GM12878 (cell line): ENCODE measurements around the gene PHKA1. TPM values are rescaled to one million over a fixed set of nuclear protein-coding genes. Genes with fewer than 3 reads are reported as not detected.

Source experiments
- ATAC-seq: fragments of 200-7000 bp; cut with Tn5 transposase; 3 replicates; pipeline ENCODE4 v1.9.1; 2020; ENCODE audit warnings: mild to moderate bottlenecking, moderate library complexity
- BruUV-seq: library from RNA; stranded (reverse); fragments of 400-500 nt; replicated peaks from 2 replicates; lab custom pipeline; 2021; lab: Mats Ljungman, UMichigan
- CTCF ChIA-PET: fragments of 300-600 bp; sonication (Branson Sonifier 250); formaldehyde crosslinking; extraction: SDS; loops from one replicate; lab custom pipeline; 2021; ENCODE audit warnings: inconsistent platforms; lab: Yijun Ruan, JAX
- POLR2A ChIA-PET: fragments of 350-600 bp; formaldehyde crosslinking; extraction: SDS; loops from one replicate; lab custom pipeline; 2021; ENCODE audit warnings: inconsistent platforms; lab: Charles Lee
- RAD21 ChIA-PET: fragments of 300-600 bp; sonication (Branson Sonifier 250); formaldehyde crosslinking; loops from one replicate; lab custom pipeline; 2023; ENCODE audit warnings: antibody characterized with exemption; ENCODE audit not compliant: unreplicated experiment; lab: Charles Lee
- SMC1A ChIA-PET: fragments of 300-600 bp; sonication (Branson Sonifier 250); formaldehyde crosslinking; loops from one replicate; lab custom pipeline; 2023; ENCODE audit not compliant: unreplicated experiment, uncharacterized antibody; lab: Charles Lee
- DNase-seq: peaks from one replicate; pipeline ENCODE4 v3.0.0-alpha.2; 2011; ENCODE audit warnings: low read depth, low spot score
- FAIRE-seq: peaks from 3 replicates; lab custom pipeline; 2011; peaks lifted over from hg19 to GRCh38; lab: Jason Lieb, UNC
- H2AFZ ChIP-seq: 2 replicates; pipeline ENCODE4 v1.6.0; 2011; ENCODE audit warnings: low read depth, low read length, control low read depth; ENCODE audit not compliant: control insufficient read depth
- H3K27ac ChIP-seq: 2 replicates; pipeline ENCODE4 v1.5.1; 2011; ENCODE audit warnings: control low read depth; ENCODE audit not compliant: control insufficient read depth, insufficient read depth
- H3K27me3 ChIP-seq, 2 experiments: replicated peaks in 1 of 2; 2 replicates each; pipeline versions ENCODE4 v1.6.0 to v1.6.1; 2011; ENCODE audit warnings: low read length in 1 of 2; ENCODE audit not compliant: control insufficient read depth in 2 of 2, insufficient read depth in 2 of 2
- H3K36me3 ChIP-seq, 2 experiments: 2 replicates each; pipeline ENCODE4 v1.5.1; 2011; ENCODE audit warnings: low read length in 1 of 2; ENCODE audit not compliant: control insufficient read depth in 2 of 2, insufficient read depth in 2 of 2
- H3K4me1 ChIP-seq: 2 replicates; pipeline ENCODE4 v1.6.1; 2011; ENCODE audit warnings: mild to moderate bottlenecking, low read length, moderate library complexity, mixed read lengths; ENCODE audit not compliant: control insufficient read depth, insufficient read depth
- H3K4me2 ChIP-seq: 2 replicates; pipeline ENCODE4 v1.6.0; 2011; ENCODE audit warnings: control low read depth; ENCODE audit not compliant: control insufficient read depth, insufficient read depth
- H3K4me3 ChIP-seq: fragments of 200-600 bp; sonication (generic); 2 replicates; pipeline ENCODE4 v1.5.1; 2016
- H3K79me2 ChIP-seq: 2 replicates; pipeline ENCODE4 v1.6.0; 2011; ENCODE audit warnings: low read length; ENCODE audit not compliant: control insufficient read depth, insufficient read depth
- H3K9ac ChIP-seq: 2 replicates; pipeline ENCODE4 v1.8.0; 2011; ENCODE audit warnings: low read length, control low read depth, mixed read lengths; ENCODE audit not compliant: control insufficient read depth, insufficient read depth
- H3K9me3 ChIP-seq: replicated peaks from 3 replicates; pipeline ENCODE4 v1.5.1; 2011; ENCODE audit warnings: mild to moderate bottlenecking, low read length; ENCODE audit not compliant: control insufficient read depth, insufficient read depth
- H4K20me1 ChIP-seq: 2 replicates; pipeline ENCODE4 v1.6.0; 2011; ENCODE audit not compliant: control insufficient read depth, insufficient read depth
- CEBPB ChIP-seq, 2 experiments: fragments of 150-350 bp in 1 of 2; IDR thresholded peaks; 2 replicates each; pipeline ENCODE4 v1.6.1; 2012 to 2014; ENCODE audit warnings: low read depth in 2 of 2, low read length in 2 of 2, borderline replicate concordance in 1 of 2, inconsistent platforms in 1 of 2
- CHD1 ChIP-seq: IDR thresholded peaks from 2 replicates; pipeline ENCODE4 v1.6.1; 2012; ENCODE audit warnings: low read depth, low read length, improper control_type of control experiment
- CREB1 ChIP-seq: IDR thresholded peaks from 2 replicates; pipeline ENCODE4 v1.6.1; 2012; ENCODE audit warnings: low read depth, mild to moderate bottlenecking, inconsistent platforms
- FOXM1 ChIP-seq: IDR thresholded peaks from 2 replicates; pipeline ENCODE4 v1.6.1; 2012; ENCODE audit warnings: low read depth, mild to moderate bottlenecking, inconsistent platforms, low read length, moderate library complexity
- HDAC2 ChIP-seq: fragments of 200-600 bp; sonication (generic); IDR thresholded peaks from 2 replicates; pipeline ENCODE4 v1.6.1; 2017
- IKZF2 ChIP-seq, 2 experiments: fragments of 450-650 bp; IDR thresholded peaks; 2 replicates each; pipeline ENCODE4 v1.6.1; 2017; ENCODE audit warnings: mild to moderate bottlenecking in 2 of 2, moderate library complexity in 2 of 2
- KLF5 ChIP-seq: fragments of 450-650 bp; IDR thresholded peaks from 2 replicates; pipeline ENCODE4 v1.6.1; 2014; ENCODE audit warnings: mild to moderate bottlenecking; ENCODE audit not compliant: partially characterized antibody
- MTA2 ChIP-seq: fragments of 450-650 bp; IDR thresholded peaks from 2 replicates; pipeline ENCODE4 v1.6.1; 2016; ENCODE audit warnings: low read depth, mild to moderate bottlenecking, moderate library complexity
- NR2C1 ChIP-seq: fragments of 450-650 bp; IDR thresholded peaks from 2 replicates; pipeline ENCODE4 v1.6.1; 2017; ENCODE audit warnings: antibody characterized with exemption, mild to moderate bottlenecking, moderate library complexity
- NR2C2 ChIP-seq: IDR thresholded peaks from 2 replicates; pipeline ENCODE4 v1.6.1; 2011; ENCODE audit warnings: borderline replicate concordance, low read depth; ENCODE audit not compliant: control insufficient read depth, insufficient read length
- POLR2AphosphoS2 ChIP-seq: IDR thresholded peaks from 2 replicates; pipeline ENCODE4 v1.6.1; 2011; ENCODE audit warnings: low read depth, mild to moderate bottlenecking, low read length, improper control_type of control experiment, moderate library complexity
- RB1 ChIP-seq: fragments of 450-650 bp; formaldehyde crosslinking; IDR thresholded peaks from 2 replicates; pipeline ENCODE4 v1.6.1; 2017; ENCODE audit warnings: mild to moderate bottlenecking, borderline replicate concordance
- RBBP5 ChIP-seq: fragments of 200-600 bp; sonication (generic); conservative IDR thresholded peaks from 2 replicates; pipeline ENCODE4 v1.6.1; 2016
- RFX5 ChIP-seq: IDR thresholded peaks from 2 replicates; pipeline ENCODE4 v1.6.1; 2011; ENCODE audit warnings: low read depth, low read length, improper control_type of control experiment
- RUNX3 ChIP-seq: IDR thresholded peaks from 2 replicates; pipeline ENCODE4 v1.6.1; 2012; ENCODE audit warnings: low read length, inconsistent platforms
- SMC3 ChIP-seq: IDR thresholded peaks from 2 replicates; pipeline ENCODE4 v1.6.1; 2011; ENCODE audit warnings: low read length, improper control_type of control experiment, borderline replicate concordance
- STAT3 ChIP-seq: IDR thresholded peaks from 2 replicates; pipeline ENCODE4 v1.6.1; 2011; ENCODE audit warnings: low read depth, low read length, improper control_type of control experiment
- TARDBP ChIP-seq: IDR thresholded peaks from 2 replicates; pipeline ENCODE4 v1.6.1; 2016; ENCODE audit warnings: borderline replicate concordance
- TCF7 ChIP-seq: IDR thresholded peaks from 2 replicates; pipeline ENCODE4 v1.6.1; 2014; ENCODE audit warnings: antibody characterized with exemption, borderline replicate concordance
- ZNF622 ChIP-seq: fragments of 450-650 bp; IDR thresholded peaks from 2 replicates; pipeline ENCODE4 v1.6.1; 2017; ENCODE audit warnings: mild to moderate bottlenecking, inconsistent platforms
- WGBS: methylation state at CpG from one replicate; pipeline ENCODE4 v1.1.6; 2016; ENCODE audit warnings: low lambda C conversion rate; ENCODE audit not compliant: insufficient replicate concordance, insufficient coverage; ENCODE audit errors: missing lambda C conversion rate; 5-methylcytosine and 5-hydroxymethylcytosine counted together
- in situ Hi-C: fragments of 300-500 bp; cut with MboI; formaldehyde crosslinking; loops from 9 replicates; pipeline ENCODE4 v1.14.3; 2018; ENCODE audit warnings: mixed read lengths
- intact Hi-C: fragments of 100-400 bp; cut with micrococcal nuclease; formaldehyde crosslinking; loops from one replicate; pipeline ENCODE4 v1.14.2; 2022; ENCODE audit not compliant: unreplicated experiment
- polyA plus RNA-seq, 11 experiments: library from polyadenylated mRNA; depleted of rRNA in 4 of 11; unstranded in 6 of 11; stranded (reverse) in 5 of 11; fragments of >200 nt; fragmentation: Nextera tagmentation in 4 of 11; fragmentation: Illumina TruSeq in 1 of 11; extraction: Ambion mirVana in 4 of 11; extraction: Trizol in 1 of 11; gene quantifications; 1 replicate in 1 of 11; 2 replicates in 10 of 11; pipeline versions ENCODE4 v1.2.1 to v1.2.3, GENCODE V29; 2011 to 2016; ENCODE audit warnings: inconsistent platforms in 2 of 11, missing spikeins in 2 of 11, low read depth in 1 of 11
- total RNA-seq, 4 experiments: library from RNA; depleted of rRNA in 3 of 4; stranded (reverse); fragments of >200 nt in 3 of 4; fragmentation: Illumina TruSeq in 1 of 4; extraction: Trizol in 1 of 4; gene quantifications; 2 replicates each; pipeline versions ENCODE4 v1.2.1 to v1.2.3, GENCODE V29; 2013 to 2021
- TF ChIP-seq, protein P1 (sequence below): IDR thresholded peaks from 2 replicates; pipeline ENCODE4 v1.6.1; 2012; ENCODE audit warnings: low read length, inconsistent platforms
- TF ChIP-seq, protein P2 (sequence below): fragments of 450-650 bp; conservative IDR thresholded peaks from 2 replicates; pipeline ENCODE4 v1.6.1; 2017; ENCODE audit warnings: mild to moderate bottlenecking, moderate library complexity

Gene PHKA1
- total and polyA plus RNA-seq, 10 of the 15 experiments (the other 5 are each of a cell fraction or from before 2014, with no cell fraction given), result under 0.01 to 0.15 (median 0.05) TPM; not detected in 4

DNA sequence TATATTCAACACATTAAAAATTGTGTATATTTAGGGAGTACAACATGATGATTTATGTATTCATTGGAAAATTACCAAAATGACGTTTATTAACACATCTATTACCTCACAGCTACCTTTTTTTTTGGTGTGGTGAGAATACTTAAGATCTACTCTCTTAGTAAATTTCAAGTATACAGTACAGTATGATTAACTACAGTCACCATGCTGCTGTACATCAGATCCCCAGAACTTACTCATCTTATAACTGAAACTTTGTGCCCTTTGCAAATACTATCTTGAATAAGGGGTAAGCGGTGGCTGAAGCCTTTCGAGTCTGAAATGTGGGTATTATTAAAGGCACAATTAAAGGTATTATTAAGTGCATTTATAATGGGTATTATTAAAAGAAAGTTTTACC is 976 bp downstream of the PHKA1 start (continued):
- no peak for TF ChIP-seq NR2C2
- TF ChIP-seq IKZF2 (IDR thresholded peaks at IDR 0.05), result no peak
- no peak for TF ChIP-seq CREB1
- no peak for TF ChIP-seq RFX5

DNA sequence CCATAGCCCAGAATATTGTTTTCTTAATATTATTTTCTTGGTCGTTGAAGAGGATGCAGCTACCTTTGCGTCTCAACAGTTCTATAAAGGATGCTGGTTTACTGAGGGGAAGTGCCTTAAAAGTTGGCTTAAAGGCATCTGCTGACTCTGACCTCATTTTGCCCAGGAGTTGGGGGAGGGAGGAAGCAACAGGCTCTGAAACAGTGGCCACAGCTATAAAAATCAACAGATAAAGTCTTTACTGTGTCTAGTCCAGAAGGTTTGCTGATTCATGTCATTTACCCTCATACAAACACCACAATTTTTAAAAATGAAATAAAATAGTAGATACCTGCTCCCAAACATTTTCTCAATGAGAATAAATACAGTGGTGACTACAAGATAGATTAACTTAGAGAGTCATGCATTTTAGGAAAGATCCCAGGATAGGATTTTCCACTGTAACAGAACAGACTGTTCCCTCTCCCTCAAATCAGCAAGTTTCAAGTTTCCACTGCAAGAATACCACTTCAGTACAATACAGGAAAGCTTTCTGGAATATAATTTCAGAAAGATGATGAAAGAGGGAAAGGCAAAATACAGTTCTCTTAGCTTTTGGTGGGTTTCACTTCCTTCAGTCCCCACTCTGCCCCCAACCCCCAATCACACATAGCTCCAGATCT is 1.9 kb downstream of the PHKA1 start:
- in situ Hi-C loops (no loop called here), intact Hi-C loops (no loop called here)
- WGBS, result 31% methylated on average over 2 of the region's 2 CpGs
- ATAC-seq (no peak), FAIRE-seq (no peak), DNase-seq (no peak)
- H3K4me2 ChIP-seq, result no peak overlapping the region
- H2AFZ ChIP-seq, result no peak overlapping the region
- no peak for TF ChIP-seq FOXM1
- TF ChIP-seq CREB1, result no peak
- TF ChIP-seq HDAC2, result no peak
- no peak for TF ChIP-seq CHD1
- TF ChIP-seq NR2C1, result no peak
- no peak for TF ChIP-seq MTA2
- no peak for TF ChIP-seq SMC3
- TF ChIP-seq, protein P1, sequence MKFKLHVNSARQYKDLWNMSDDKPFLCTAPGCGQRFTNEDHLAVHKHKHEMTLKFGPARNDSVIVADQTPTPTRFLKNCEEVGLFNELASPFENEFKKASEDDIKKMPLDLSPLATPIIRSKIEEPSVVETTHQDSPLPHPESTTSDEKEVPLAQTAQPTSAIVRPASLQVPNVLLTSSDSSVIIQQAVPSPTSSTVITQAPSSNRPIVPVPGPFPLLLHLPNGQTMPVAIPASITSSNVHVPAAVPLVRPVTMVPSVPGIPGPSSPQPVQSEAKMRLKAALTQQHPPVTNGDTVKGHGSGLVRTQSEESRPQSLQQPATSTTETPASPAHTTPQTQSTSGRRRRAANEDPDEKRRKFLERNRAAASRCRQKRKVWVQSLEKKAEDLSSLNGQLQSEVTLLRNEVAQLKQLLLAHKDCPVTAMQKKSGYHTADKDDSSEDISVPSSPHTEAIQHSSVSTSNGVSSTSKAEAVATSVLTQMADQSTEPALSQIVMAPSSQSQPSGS, result no peak
- no peak for TF ChIP-seq CEBPB (IDR thresholded peaks at IDR 0.05; ENCODE audit: borderline replicate concordance in 1 of 2, low read depth in 2 of 2, low read length in 2 of 2)
- TF ChIP-seq RBBP5, result no peak
- no peak for TF ChIP-seq STAT3
- TF ChIP-seq ZNF622, result no peak
- TF ChIP-seq, protein P2, sequence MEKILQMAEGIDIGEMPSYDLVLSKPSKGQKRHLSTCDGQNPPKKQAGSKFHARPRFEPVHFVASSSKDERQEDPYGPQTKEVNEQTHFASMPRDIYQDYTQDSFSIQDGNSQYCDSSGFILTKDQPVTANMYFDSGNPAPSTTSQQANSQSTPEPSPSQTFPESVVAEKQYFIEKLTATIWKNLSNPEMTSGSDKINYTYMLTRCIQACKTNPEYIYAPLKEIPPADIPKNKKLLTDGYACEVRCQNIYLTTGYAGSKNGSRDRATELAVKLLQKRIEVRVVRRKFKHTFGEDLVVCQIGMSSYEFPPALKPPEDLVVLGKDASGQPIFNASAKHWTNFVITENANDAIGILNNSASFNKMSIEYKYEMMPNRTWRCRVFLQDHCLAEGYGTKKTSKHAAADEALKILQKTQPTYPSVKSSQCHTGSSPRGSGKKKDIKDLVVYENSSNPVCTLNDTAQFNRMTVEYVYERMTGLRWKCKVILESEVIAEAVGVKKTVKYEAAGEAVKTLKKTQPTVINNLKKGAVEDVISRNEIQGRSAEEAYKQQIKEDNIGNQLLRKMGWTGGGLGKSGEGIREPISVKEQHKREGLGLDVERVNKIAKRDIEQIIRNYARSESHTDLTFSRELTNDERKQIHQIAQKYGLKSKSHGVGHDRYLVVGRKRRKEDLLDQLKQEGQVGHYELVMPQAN, result no peak
- no peak for TF ChIP-seq TARDBP
- TF ChIP-seq POLR2AphosphoS2, result no peak
- no peak for TF ChIP-seq KLF5
- TF ChIP-seq RUNX3, result no peak
- TF ChIP-seq TCF7, result no peak
- TF ChIP-seq RB1, result no peak
- ChIA-PET POLR2A (no interaction called here), SMC1A (no interaction called here), RAD21 (no interaction called here), CTCF (interaction anchor here (1.2 to 1.3 kb wide), 2 partner anchors 14 to 435 kb away, joined by 3 read pairs; partner anchors contain the start of gene RPS4X)
- no peaks in the 10 kb centered on the region for H3K79me2 ChIP-seq
- no peaks in the 10 kb centered on the region for H3K4me1 ChIP-seq
- no peaks in the 10 kb centered on the region; a peak in 1 of 4 replicates for H3K27me3 ChIP-seq
- H4K20me1 ChIP-seq, result no peaks in the 10 kb centered on the region
- no peak overlapping the region for H3K27ac ChIP-seq
- no TSS peak for BruUV-seq
- H3K9ac ChIP-seq, result no peak overlapping the region
- H3K36me3 ChIP-seq, result no peaks in the 10 kb centered on the region
- H3K9me3 ChIP-seq, result no peaks in the 10 kb centered on the region
- no peak overlapping the region for H3K4me3 ChIP-seq
